Psoas muscle (tissue), 8 donors: ENCODE results near the gene ACBD4. TPM values are rescaled to one million over a fixed set of nuclear protein-coding genes. Genes with fewer than 3 reads are reported as not detected.

ENCODE experiments used
- ATAC-seq, 4 donors: fragments of 200-7000 bp; cut with Tn5 transposase; one replicate each; pipeline ENCODE4 v1.9.1; 2020; ENCODE audit warnings: moderate library complexity in 3 of 4, mild to moderate bottlenecking in 2 of 4
- DNase-seq, 2 donors: peaks; one replicate each; pipeline ENCODE4 v3.0.0-alpha.2; 2020
- H3K27ac ChIP-seq: fragments of 200-600 bp; one replicate; pipeline ENCODE4 v1.8.0; 2022
- H3K27me3 ChIP-seq, 3 donors: fragments of 200-600 bp in 1 of 3; one replicate each; pipeline versions ENCODE4 v1.6.1 to v1.8.0; 2013 to 2022; ENCODE audit warnings: low read length in 2 of 3, mild to moderate bottlenecking in 2 of 3, moderate library complexity in 1 of 3; ENCODE audit not compliant: insufficient read depth in 3 of 3
- H3K36me3 ChIP-seq, 2 donors: fragments of 200-600 bp in 1 of 2; one replicate each; pipeline versions ENCODE4 v1.6.1 to v1.8.0; 2013 to 2022; ENCODE audit warnings: low read depth in 1 of 2, mild to moderate bottlenecking in 1 of 2, moderate library complexity in 1 of 2; ENCODE audit not compliant: insufficient read depth in 1 of 2
- H3K4me1 ChIP-seq: fragments of 200-600 bp; one replicate; pipeline ENCODE4 v1.8.0; 2022
- H3K4me3 ChIP-seq: fragments of 200-600 bp; one replicate; pipeline ENCODE4 v1.8.0; 2022; ENCODE audit warnings: mild to moderate bottlenecking
- H3K9me3 ChIP-seq: fragments of 200-600 bp; one replicate; pipeline ENCODE4 v1.8.0; 2022
- WGBS, 3 donors: extraction: QIAGEN DNeasy Blood & Tissue Kit; methylation state at CpG; one replicate each; pipeline versions ENCODE4 v1.1.6 to v1.1.7; 2013; 5-methylcytosine and 5-hydroxymethylcytosine counted together
- intact Hi-C, 2 donors: fragments of 100-400 bp; cut with DNase I; formaldehyde crosslinking; loops; one replicate each; pipeline versions ENCODE4 v1.11.0 to v1.14.2; 2022
- polyA plus RNA-seq, 3 donors: library from polyadenylated mRNA; stranded (reverse); fragments of 200-250 nt; gene quantifications; one replicate each; pipeline ENCODE4 v1.2.3, GENCODE V29; 2013
- total RNA-seq, 4 donors: library from RNA; stranded (reverse); fragmentation: NEBNext Ultra II Directional in 2 of 4; extraction: Animal tissue kit (Norgen Biotek cat#: 25700) in 2 of 4; gene quantifications; one replicate each; pipeline versions ENCODE4 v1.2.1 to v1.2.4, GENCODE V29; 2021 to 2023
- TF ChIP-seq, protein P1 (sequence below): fragments of 200-600 bp; IDR thresholded peaks from one replicate; pipeline ENCODE4 v1.8.0; 2022; ENCODE audit warnings: antibody characterized with exemption
- donor health status: healthy with polysubstance abuse.
- donor health status: DM: no; HTN: no; CAD: no; lungs with moderate emphysema.
- donor health status: Bipolar disorder and iron deficiency.
- donor health status: healthy.
- donor health status: DM: yes; HTN: yes; CAD: no.
- donor health status: DM: no; HTN: no; CAD: no.
- donor health status: DM: no; HTN: no; CAD: no.
- donor health status: DM: yes; HTN: yes; CAD: no.

ACBD4 gene
- total and polyA plus RNA-seq, 7 donors = 2.7 to 8.2 (median 4.4) TPM

DNA sequence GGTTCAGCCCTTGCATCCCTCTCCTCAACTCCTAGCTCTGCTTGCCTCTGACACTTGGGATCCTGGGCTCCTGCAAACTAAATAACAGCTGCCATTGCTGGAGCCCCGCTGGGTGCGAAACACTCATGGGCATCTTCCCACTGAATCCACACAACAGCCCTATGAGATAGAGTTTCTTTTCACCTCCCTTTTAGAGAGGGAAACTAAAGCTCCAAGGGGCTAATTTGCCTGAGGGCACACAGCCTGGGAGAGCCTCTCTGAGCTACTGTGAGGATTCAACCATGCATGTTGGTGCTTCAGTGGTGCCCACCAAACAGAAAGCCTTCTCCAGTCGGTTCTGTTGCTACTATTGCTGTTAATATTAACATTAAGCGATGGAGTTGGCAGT lies 4.0 kb downstream of the ACBD4 start:
- peaks cover 5% of the 10 kb centered on the region for H3K4me1 ChIP-seq
- intact Hi-C loops = loop anchor here in 1 of 2 donors (10.0 kb wide), 1 partner anchor 365 kb away; no protein-coding TSS in a partner anchor
- TF ChIP-seq, protein P1, sequence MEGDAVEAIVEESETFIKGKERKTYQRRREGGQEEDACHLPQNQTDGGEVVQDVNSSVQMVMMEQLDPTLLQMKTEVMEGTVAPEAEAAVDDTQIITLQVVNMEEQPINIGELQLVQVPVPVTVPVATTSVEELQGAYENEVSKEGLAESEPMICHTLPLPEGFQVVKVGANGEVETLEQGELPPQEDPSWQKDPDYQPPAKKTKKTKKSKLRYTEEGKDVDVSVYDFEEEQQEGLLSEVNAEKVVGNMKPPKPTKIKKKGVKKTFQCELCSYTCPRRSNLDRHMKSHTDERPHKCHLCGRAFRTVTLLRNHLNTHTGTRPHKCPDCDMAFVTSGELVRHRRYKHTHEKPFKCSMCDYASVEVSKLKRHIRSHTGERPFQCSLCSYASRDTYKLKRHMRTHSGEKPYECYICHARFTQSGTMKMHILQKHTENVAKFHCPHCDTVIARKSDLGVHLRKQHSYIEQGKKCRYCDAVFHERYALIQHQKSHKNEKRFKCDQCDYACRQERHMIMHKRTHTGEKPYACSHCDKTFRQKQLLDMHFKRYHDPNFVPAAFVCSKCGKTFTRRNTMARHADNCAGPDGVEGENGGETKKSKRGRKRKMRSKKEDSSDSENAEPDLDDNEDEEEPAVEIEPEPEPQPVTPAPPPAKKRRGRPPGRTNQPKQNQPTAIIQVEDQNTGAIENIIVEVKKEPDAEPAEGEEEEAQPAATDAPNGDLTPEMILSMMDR = no peak
- no peaks in the 10 kb centered on the region for H3K9me3 ChIP-seq
- DNase-seq = no peak
- ATAC-seq = no peak
- H3K27me3 ChIP-seq = no peaks in the 10 kb centered on the region
- peaks cover 0 to 4% of the 10 kb centered on the region in 2 donors for H3K36me3 ChIP-seq
- H3K4me3 ChIP-seq = no peak overlapping the region
- H3K27ac ChIP-seq = no peak overlapping the region
- 68 to 73% (median 73%) methylated on average over 4 of the region's 4 CpGs for WGBS, 3 donors

DNA sequence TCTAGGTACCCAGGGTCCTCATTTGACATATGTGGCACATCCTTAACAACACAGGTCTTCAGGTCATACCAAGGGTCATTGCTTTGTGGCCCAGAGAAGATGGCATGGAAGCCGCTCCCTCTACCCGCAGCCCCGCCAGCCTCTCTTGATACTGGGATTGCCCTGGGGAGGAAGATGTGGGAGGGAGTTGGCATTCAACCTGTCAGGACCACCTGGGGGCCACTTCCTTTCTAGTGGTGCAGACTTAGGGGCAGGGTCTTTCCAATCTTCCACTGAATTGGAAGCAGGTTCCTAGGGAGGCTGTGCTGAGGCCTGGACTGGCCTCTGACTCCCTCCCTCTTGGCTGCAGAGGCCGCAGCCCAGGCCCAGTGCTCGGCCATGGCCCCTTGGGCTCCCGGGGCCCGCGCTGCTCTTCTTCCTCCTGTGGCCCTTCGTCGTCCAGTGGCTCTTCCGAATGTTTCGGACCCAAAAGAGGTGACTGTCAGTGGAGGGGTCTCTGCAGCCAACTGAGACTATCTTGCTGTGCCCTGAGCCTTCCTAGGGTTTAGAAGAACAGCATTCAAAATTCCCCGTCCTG lies 7.7 kb downstream of the ACBD4 start:
- Histone ChIP-seq H3K9me3 (no peaks in the 10 kb centered on the region), H3K36me3 (no peaks in the 10 kb centered on the region), H3K27ac (peak overlapping the region; percentile 88), H3K4me1 (peaks cover 10% of the 10 kb centered on the region), H3K4me3 (peak overlapping the region; percentile 63), H3K27me3 (no peaks in the 10 kb centered on the region)
- DNase-seq = peak in 1 of 2 donors; percentile 47
- intact Hi-C loops = no loop called here
- ATAC-seq = no peak
- TF ChIP-seq, protein P1 = no peak
- 59 to 80% (median 66%) methylated on average over 13 of the region's 13 CpGs for WGBS, 3 donors

DNA sequence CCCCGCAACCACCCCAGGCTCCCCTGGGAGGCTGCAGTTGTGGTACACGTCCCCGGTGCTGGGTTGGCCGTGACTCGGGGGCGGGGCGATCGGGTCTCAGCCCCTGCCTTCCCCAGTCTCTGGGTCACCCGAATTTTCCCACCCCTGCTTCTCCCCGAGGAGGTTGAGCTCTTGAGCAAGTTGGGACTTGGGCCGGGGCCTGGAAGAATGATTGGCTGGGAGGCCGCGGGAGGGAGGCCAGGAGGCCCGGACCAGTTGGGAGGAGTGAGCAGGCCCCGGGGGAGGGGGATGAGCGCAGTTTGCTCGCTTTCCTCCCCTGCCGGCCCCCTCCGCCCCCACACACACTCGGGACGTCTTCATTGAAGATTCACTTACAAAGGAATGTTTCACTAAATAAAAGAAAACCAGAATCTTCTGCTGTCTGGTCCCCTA lies 8.3 kb downstream of the ACBD4 start:
- Histone ChIP-seq H3K27me3 (no peaks in the 10 kb centered on the region), H3K4me3 (peak overlapping the region; percentile 63), H3K9me3 (no peaks in the 10 kb centered on the region), H3K4me1 (peaks cover 10% of the 10 kb centered on the region), H3K36me3 (no peaks in the 10 kb centered on the region), H3K27ac (peak overlapping the region; percentile 88)
- TF ChIP-seq, protein P1 = no peak
- ATAC-seq (peak in 3 of 4 donors; percentile 18 to 26 (median 20)), DNase-seq (peak; percentile 94 to 96)
- WGBS, 3 donors = 4 to 7% (median 7%) methylated on average over 19 to 21 of the region's 21 CpGs
- intact Hi-C loops = no loop called here

DNA sequence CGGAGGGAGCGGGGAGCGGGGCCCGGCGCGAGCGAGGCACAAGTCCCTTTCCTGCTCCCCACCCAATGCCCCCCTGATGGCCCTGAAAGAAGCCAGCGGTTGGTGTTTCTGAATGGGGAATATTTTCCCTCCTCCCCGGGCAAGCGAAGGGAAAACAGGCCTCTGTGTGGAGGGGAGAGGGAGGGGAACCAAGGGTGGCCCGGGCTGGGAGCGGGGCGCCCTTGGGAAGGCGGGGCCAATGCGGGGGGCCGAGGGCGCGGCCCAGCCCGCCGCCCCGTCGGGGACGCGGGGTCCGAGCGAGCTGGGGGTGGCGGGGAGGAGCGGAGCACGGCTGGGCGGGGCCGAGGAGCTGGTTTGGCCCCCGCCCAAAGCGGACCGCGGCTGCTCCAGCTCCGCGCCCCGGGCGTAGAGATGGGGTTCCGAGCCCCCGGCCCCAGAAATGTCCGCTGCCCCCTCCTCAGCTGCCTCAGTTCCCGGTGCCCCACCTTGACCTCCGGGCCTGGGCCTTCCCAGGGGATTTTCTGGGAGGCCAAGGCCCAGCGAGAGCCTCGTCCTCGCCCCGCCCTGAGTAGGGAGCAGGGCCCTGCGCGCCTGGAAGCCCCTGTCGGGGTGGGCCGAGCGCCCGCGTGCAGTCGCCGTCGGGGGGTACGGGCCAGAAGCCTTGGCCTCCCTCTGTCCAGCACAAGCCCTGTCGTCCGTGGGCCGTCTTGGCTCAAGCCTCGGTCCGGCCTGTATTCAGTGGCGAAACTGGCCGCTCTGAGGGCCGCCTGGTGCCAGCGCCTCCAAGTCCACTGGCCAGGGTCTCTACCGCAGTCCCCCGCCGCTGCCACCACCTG lies 8.9 kb downstream of the ACBD4 start:
- Histone ChIP-seq H3K4me3 (peak overlapping the region; percentile 63), H3K36me3 (no peaks in the 10 kb centered on the region), H3K27ac (peak overlapping the region; percentile 88), H3K27me3 (no peaks in the 10 kb centered on the region), H3K9me3 (no peaks in the 10 kb centered on the region), H3K4me1 (peaks cover 10% of the 10 kb centered on the region)
- 7 to 17% (median 9%) methylated on average over 50 to 71 of the region's 71 CpGs for WGBS, 3 donors
- intact Hi-C loops = no loop called here
- DNase-seq (peak; percentile 74 to 81), ATAC-seq (peak in 3 of 4 donors; percentile 10 to 13 (median 12))
- TF ChIP-seq, protein P1 = no peak
